ENCODE measurements around the gene CGNL1.

Gene CGNL1

GRCh38 chr15:57506422-57506821 lies 130.1 kb downstream of the CGNL1 start:
- TF ChIP-seq SIN3A (IDR thresholded peaks at IDR 0.05; ENCODE audit: borderline replicate concordance, insufficient read depth, low read length) (no peak), FOXP2 (optimal IDR thresholded peaks at IDR 0.05; ENCODE audit: borderline replicate concordance, extremely low read depth, extremely low read length, insufficient read depth) (no peak), REST (IDR thresholded peaks at IDR 0.05; ENCODE audit: insufficient read depth in 1 of 2, low read depth in 2 of 2, low read length in 2 of 2) (no peak), POLR2AphosphoS5 (IDR thresholded peaks at IDR 0.05; ENCODE audit: low read depth, low read length) (no peak), TAF1 (IDR thresholded peaks at IDR 0.05; ENCODE audit: borderline replicate concordance, insufficient read depth, low read length) (no peak)

- no peak for TF ChIP-seq REST (IDR thresholded peaks at IDR 0.05; ENCODE audit: insufficient read depth in 1 of 2, low read depth in 2 of 2, low read length in 2 of 2)
- TF ChIP-seq SIN3A (IDR thresholded peaks at IDR 0.05; ENCODE audit: borderline replicate concordance, insufficient read depth, low read length) = no peak
- TF ChIP-seq POLR2AphosphoS5 (IDR thresholded peaks at IDR 0.05; ENCODE audit: low read depth, low read length) = no peak
- no peak for TF ChIP-seq FOXP2 (optimal IDR thresholded peaks at IDR 0.05; ENCODE audit: borderline replicate concordance, extremely low read depth, extremely low read length, insufficient read depth)
- no peak for TF ChIP-seq TAF1 (IDR thresholded peaks at IDR 0.05; ENCODE audit: borderline replicate concordance, insufficient read depth, low read length)
These were observed 130.8 kb downstream of the CGNL1 start for GRCh38 chr15:57507111-57507510.

- TF ChIP-seq TAF1 (IDR thresholded peaks at IDR 0.05; ENCODE audit: borderline replicate concordance, insufficient read depth, low read length) (no peak), FOXP2 (optimal IDR thresholded peaks at IDR 0.05; ENCODE audit: borderline replicate concordance, extremely low read depth, extremely low read length, insufficient read depth) (peak; percentile 32), POLR2AphosphoS5 (IDR thresholded peaks at IDR 0.05; ENCODE audit: low read depth, low read length) (no peak), REST (IDR thresholded peaks at IDR 0.05; ENCODE audit: insufficient read depth in 1 of 2, low read depth in 2 of 2, low read length in 2 of 2) (0 out of 4 replicates have a peak, but pooled peaks of 1 of the 2 experiments have one; percentile 24), SIN3A (IDR thresholded peaks at IDR 0.05; ENCODE audit: borderline replicate concordance, insufficient read depth, low read length) (peak; percentile 83; the same call in 1 of the 2 replicates)
These were observed 132.8 kb downstream of the CGNL1 start for GRCh38 chr15:57509126-57509525.

- no peak for TF ChIP-seq TAF1 (IDR thresholded peaks at IDR 0.05; ENCODE audit: borderline replicate concordance, insufficient read depth, low read length)
- TF ChIP-seq SIN3A (IDR thresholded peaks at IDR 0.05; ENCODE audit: borderline replicate concordance, insufficient read depth, low read length) = no peak
- TF ChIP-seq POLR2AphosphoS5 (IDR thresholded peaks at IDR 0.05; ENCODE audit: low read depth, low read length) = no peak
- TF ChIP-seq FOXP2 (optimal IDR thresholded peaks at IDR 0.05; ENCODE audit: borderline replicate concordance, extremely low read depth, extremely low read length, insufficient read depth) = no peak
- no peak for TF ChIP-seq REST (IDR thresholded peaks at IDR 0.05; ENCODE audit: insufficient read depth in 1 of 2, low read depth in 2 of 2, low read length in 2 of 2)
These were observed 133.7 kb downstream of the CGNL1 start for GRCh38 chr15:57509965-57510364.

- no peak for TF ChIP-seq REST (IDR thresholded peaks at IDR 0.05; ENCODE audit: insufficient read depth in 1 of 2, low read depth in 2 of 2, low read length in 2 of 2)
- no peak for TF ChIP-seq TAF1 (IDR thresholded peaks at IDR 0.05; ENCODE audit: borderline replicate concordance, insufficient read depth, low read length)
- TF ChIP-seq FOXP2 (optimal IDR thresholded peaks at IDR 0.05; ENCODE audit: borderline replicate concordance, extremely low read depth, extremely low read length, insufficient read depth) = no peak
- no peak for TF ChIP-seq SIN3A (IDR thresholded peaks at IDR 0.05; ENCODE audit: borderline replicate concordance, insufficient read depth, low read length)
- TF ChIP-seq POLR2AphosphoS5 (IDR thresholded peaks at IDR 0.05; ENCODE audit: low read depth, low read length) = no peak
These were observed 134.3 kb downstream of the CGNL1 start for GRCh38 chr15:57510647-57511046.
